A549 (cell line): ENCODE results near the gene FAM163B. TPM values are rescaled to one million over a fixed set of nuclear protein-coding genes. Genes with fewer than 3 reads are reported as not detected.

Source experiments
- ATAC-seq, 2 experiments: fragments of 200-7000 bp in 1 of 2; fragments of >200 bp in 1 of 2; cut with Nextera tagmentation in 1 of 2; cut with Tn5 transposase in 1 of 2; 3 replicates each; pipeline versions ENCODE4 v1.8.0 to v1.9.1; 2018 to 2020; ENCODE audit warnings: mild to moderate bottlenecking in 1 of 2, moderate library complexity in 1 of 2
- CTCF ChIA-PET: fragments of 300-600 bp; sonication (Branson Sonifier 250); formaldehyde crosslinking; extraction: SDS; loops from one replicate; lab custom pipeline; 2021; ENCODE audit warnings: antibody characterized with exemption, inconsistent platforms; lab: Yijun Ruan, JAX
- POLR2A ChIA-PET: fragments of 350-600 bp; formaldehyde crosslinking; extraction: SDS; loops from one replicate; lab custom pipeline; 2021; ENCODE audit warnings: antibody characterized with exemption, inconsistent platforms; lab: Yijun Ruan, JAX
- DNase-seq, 2 experiments: peaks; one replicate each; pipeline versions ENCODE4 v3.0.0 to v3.0.0-alpha.2; 2011 to 2016; ENCODE audit warnings: low read depth in 1 of 2, low spot score in 1 of 2
- FAIRE-seq: peaks from 2 replicates; lab custom pipeline; 2011; peaks lifted over from hg19 to GRCh38; lab: Jason Lieb, UNC
- H3K27ac ChIP-seq, 2 experiments: fragments of >200 bp; sonication (Bioruptor Twin); formaldehyde crosslinking; 3 replicates each; pipeline ENCODE4 v1.5.1; 2016 to 2017
- H3K4me1 ChIP-seq: fragments of >200 bp; sonication (Bioruptor Twin); formaldehyde crosslinking; 3 replicates; pipeline ENCODE4 v1.6.1; 2016
- H3K4me2 ChIP-seq: fragments of >200 bp; sonication (Bioruptor Twin); formaldehyde crosslinking; 3 replicates; pipeline ENCODE4 v1.6.1; 2016
- H3K4me3 ChIP-seq: fragments of >200 bp; sonication (Bioruptor Twin); formaldehyde crosslinking; 3 replicates; pipeline ENCODE4 v1.5.1; 2016
- H3K9me3 ChIP-seq: fragments of >200 bp; sonication (Bioruptor Twin); formaldehyde crosslinking; 3 replicates; pipeline ENCODE4 v1.6.1; 2016
- ATOH8 ChIP-seq: fragments of 250-450 bp; sonication (Bioruptor Pico); IDR thresholded peaks from 2 replicates; pipeline ENCODE4 v1.5.0; 2020; ENCODE audit warnings: low read depth, mild to moderate bottlenecking, moderate library complexity
- CBX2 ChIP-seq: fragments of 200-600 bp; sonication (generic); IDR thresholded peaks from 2 replicates; pipeline ENCODE4 v1.6.1; 2016; ENCODE audit warnings: low read depth, mild to moderate bottlenecking, borderline replicate concordance
- E2F6 ChIP-seq: IDR thresholded peaks from 2 replicates; pipeline ENCODE4 v1.6.1; 2012; ENCODE audit warnings: low read depth, borderline replicate concordance
- ESRRA ChIP-seq: fragments of 150-350 bp; IDR thresholded peaks from 2 replicates; pipeline ENCODE4 v1.6.1; 2014; ENCODE audit warnings: mild to moderate bottlenecking, low read length, borderline replicate concordance
- FOSB ChIP-seq: fragments of 250-450 bp; sonication (Bioruptor Pico); IDR thresholded peaks from 2 replicates; pipeline ENCODE4 v1.5.0; 2020; ENCODE audit warnings: mild to moderate bottlenecking, moderate library complexity
- FOSL2 ChIP-seq, 2 experiments: fragments of 450-650 bp in 1 of 2; fragments of >200 bp in 1 of 2; sonication (Bioruptor Twin) in 1 of 2; formaldehyde crosslinking; IDR thresholded peaks; 2 replicates each; pipeline versions ENCODE4 v1.5.0 to v1.6.1; 2016 to 2020; ENCODE audit warnings: mild to moderate bottlenecking in 1 of 2, moderate library complexity in 1 of 2
- GATA3 ChIP-seq: IDR thresholded peaks from 2 replicates; pipeline ENCODE4 v1.6.1; 2012; ENCODE audit warnings: borderline replicate concordance
- HES2 ChIP-seq: fragments of >200 bp; sonication (Bioruptor Twin); formaldehyde crosslinking; IDR thresholded peaks from 2 replicates; pipeline ENCODE4 v1.6.1; 2016
- HEYL ChIP-seq: fragments of 250-450 bp; sonication (Bioruptor Pico); IDR thresholded peaks from 2 replicates; pipeline ENCODE4 v1.8.0; 2021; ENCODE audit warnings: mild to moderate bottlenecking, moderate library complexity
- HMGXB4 ChIP-seq: fragments of 250-450 bp; sonication (Bioruptor Pico); IDR thresholded peaks from 2 replicates; pipeline ENCODE4 v1.5.0; 2021; ENCODE audit warnings: mild to moderate bottlenecking, moderate library complexity, borderline replicate concordance
- JUN ChIP-seq, 2 experiments: fragments of >200 bp; sonication (Bioruptor Twin); formaldehyde crosslinking; IDR thresholded peaks; 2 replicates in 1 of 2; 3 replicates in 1 of 2; pipeline ENCODE4 v1.6.1; 2016 to 2017
- KDM1A ChIP-seq: fragments of 200-600 bp; sonication (generic); IDR thresholded peaks from 2 replicates; pipeline ENCODE4 v1.6.1; 2016; ENCODE audit warnings: low read depth, mild to moderate bottlenecking
- NFE2L2 ChIP-seq: fragments of 150-350 bp; conservative IDR thresholded peaks from 2 replicates; pipeline ENCODE4 v1.6.1; 2014; ENCODE audit warnings: low read length
- RAD21 ChIP-seq, 2 experiments: fragments of >200 bp in 1 of 2; sonication (Bioruptor Twin) in 1 of 2; formaldehyde crosslinking in 1 of 2; IDR thresholded peaks in 1 of 2; conservative IDR thresholded peaks in 1 of 2; 2 replicates in 1 of 2; 3 replicates in 1 of 2; pipeline ENCODE4 v1.6.1; 2012 to 2018; ENCODE audit warnings: inconsistent platforms in 1 of 2
- SMC3 ChIP-seq: fragments of >200 bp; sonication (Bioruptor Twin); formaldehyde crosslinking; IDR thresholded peaks from 3 replicates; pipeline ENCODE4 v1.6.1; 2018; ENCODE audit warnings: inconsistent platforms
- TFCP2L1 ChIP-seq: fragments of 250-450 bp; sonication (Bioruptor Pico); IDR thresholded peaks from 2 replicates; pipeline ENCODE4 v1.5.0; 2021; ENCODE audit warnings: mild to moderate bottlenecking
- ZC3H11A ChIP-seq: fragments of 450-650 bp; IDR thresholded peaks from 2 replicates; pipeline ENCODE4 v1.6.1; 2014; ENCODE audit warnings: antibody characterized with exemption, mild to moderate bottlenecking
- WGBS: methylation state at CpG from one replicate; pipeline ENCODE4 v1.1.6; 2017; ENCODE audit errors: missing lambda C conversion rate; 5-methylcytosine and 5-hydroxymethylcytosine counted together
- polyA plus RNA-seq, 4 experiments: library from polyadenylated mRNA; depleted of rRNA in 3 of 4; stranded (reverse); fragments of >200 nt; fragmentation: RNase III in 1 of 4; extraction: RNeasy Plus Mini Kit Qiagen cat#74134 plus additional on column Dnase treatment in 1 of 4; gene quantifications; 2 replicates in 3 of 4; 3 replicates in 1 of 4; pipeline ENCODE4 v1.2.3, GENCODE V29; 2011 to 2017

The FAM163B gene
- polyA plus RNA-seq, 2 of the 4 experiments (the other 2 are of a cell fraction) = not detected

- TF ChIP-seq RAD21 (conservative IDR thresholded peaks at IDR 0.05 in 1 of 2, IDR thresholded peaks at IDR 0.05 in 1 of 2) (no peak), HMGXB4 (CRISPR knock-in tag) (no peak)
Measured at GRCh38 chr9:133600739-133601138, 8.4 kb downstream of the FAM163B start (continued).

GRCh38 chr9:133599470-133600173, 9.6 kb downstream of the FAM163B start:
- no peak for ATAC-seq
- no peak for DNase-seq
- FAIRE-seq = no peak
- 65% methylated on average over 6 of the region's 6 CpGs for WGBS
- Histone ChIP-seq H3K4me2 (no peak overlapping the region), H3K4me1 (no peaks in the 10 kb centered on the region), H3K4me3 (no peak overlapping the region), H3K27ac (no peak overlapping the region), H3K9me3 (peaks cover 41% of the 10 kb centered on the region)
- TF ChIP-seq E2F6 (no peak), KDM1A (no peak), HMGXB4 (CRISPR knock-in tag) (no peak), GATA3 (no peak), NFE2L2 (no peak)
- ChIA-PET POLR2A (no interaction called here), CTCF (no interaction called here)

GRCh38 chr9:133598978-133599377, 10.2 kb downstream of the FAM163B start:
- ATAC-seq (no peak), FAIRE-seq (no peak), DNase-seq (no peak)
- no peak overlapping the region for H3K27ac ChIP-seq
- TF ChIP-seq ATOH8 (no peak), CBX2 (no peak), ZC3H11A (no peak), JUN (IDR thresholded peaks at IDR 0.05) (no peak), HEYL (no peak), HES2 (no peak), ESRRA (no peak), TFCP2L1 (no peak), FOSL2 (IDR thresholded peaks at IDR 0.05) (no peak), FOSL2 (CRISPR knock-in tag; IDR thresholded peaks at IDR 0.05) (no peak), FOSB (CRISPR knock-in tag) (no peak), SMC3 (no peak)
- peaks cover 41% of the 10 kb centered on the region for H3K9me3 ChIP-seq
- H3K4me1 ChIP-seq = no peaks in the 10 kb centered on the region
- no peak overlapping the region for H3K4me3 ChIP-seq
- ChIA-PET CTCF (interaction anchor here (0.7 kb wide), 1 partner anchor 28 kb away, joined by 7 read pairs; no protein-coding TSS in a partner anchor), POLR2A (no interaction called here)
- WGBS = 20% methylated on average over 7 of the region's 7 CpGs
- no peak overlapping the region for H3K4me2 ChIP-seq
